Progenitor cell of endocrine pancreas (in vitro differentiated cells): ENCODE measurements around the gene ERGIC3. TPM values are rescaled to one million over a fixed set of nuclear protein-coding genes. Genes with fewer than 3 reads are reported as not detected.

Experiments
- DNase-seq: peaks from one replicate; pipeline ENCODE4 v3.0.0; 2021; ENCODE audit warnings: low spot score; ENCODE audit not compliant: unreplicated experiment
- H3K27ac Mint-ChIP-seq: 2 replicates; pipeline ENCODE4 v1.8.0; 2021; ENCODE audit warnings: mild to moderate bottlenecking, moderate library complexity, mixed read lengths
- H3K27me3 Mint-ChIP-seq: 2 replicates; pipeline ENCODE4 v1.8.0; 2021; ENCODE audit warnings: mixed read lengths
- H3K36me3 Mint-ChIP-seq: 2 replicates; pipeline ENCODE4 v1.8.0; 2022; ENCODE audit warnings: mixed read lengths; ENCODE audit not compliant: insufficient read depth
- H3K4me1 Mint-ChIP-seq: 2 replicates; pipeline ENCODE4 v1.8.0; 2021; ENCODE audit warnings: low read depth, mixed read lengths
- H3K4me3 Mint-ChIP-seq: 2 replicates; pipeline ENCODE4 v1.8.0; 2021; ENCODE audit warnings: low read depth, mild to moderate bottlenecking, moderate library complexity, mixed read lengths
- H3K9me3 Mint-ChIP-seq: 2 replicates; pipeline ENCODE4 v1.8.0; 2021; ENCODE audit warnings: low read depth, mixed read lengths
- CTCF ChIP-seq: fragments of 200-600 bp; sonication (generic); IDR thresholded peaks from one replicate; pipeline ENCODE4 v1.5.0; 2021; ENCODE audit warnings: antibody characterized with exemption, mild to moderate bottlenecking; ENCODE audit not compliant: unreplicated experiment
- total RNA-seq: library from RNA; stranded (reverse); gene quantifications from 2 replicates; pipeline ENCODE4 v1.2.1, GENCODE V29; 2021

ERGIC3 gene
- total RNA-seq, 1 donor from 2014 or later, result 286 TPM

- Mint-ChIP-seq H3K36me3 (no peaks in the 10 kb centered on the region), H3K9me3 (no peaks in the 10 kb centered on the region), H3K27ac (no peak overlapping the region), H3K4me3 (no peak overlapping the region), H3K4me1 (peaks cover 1% of the 10 kb centered on the region), H3K27me3 (peaks cover 41% of the 10 kb centered on the region)
- DNase-seq, result no peak
- TF ChIP-seq CTCF, result no peak
Observed at GRCh38 chr20:35606127-35606526, 64.2 kb downstream of the ERGIC3 start.

Other genes with a start within 250 kb of the ERGIC3 start
- gene FAM83C, start 249.7 kb upstream of the ERGIC3 start, total RNA-seq, result not detected in 2 replicates
- 59.2 and 65.0 TPM in 2 replicates for gene UQCC1, start 130.1 kb upstream of the ERGIC3 start, total RNA-seq
- not detected in 2 replicates for gene GDF5, start 103.8 kb upstream of the ERGIC3 start, total RNA-seq
- 73.2 and 76.9 TPM in 2 replicates for gene CEP250, start 86.5 kb upstream of the ERGIC3 start, total RNA-seq
- gene C20orf173, start 12.4 kb upstream of the ERGIC3 start, total RNA-seq, result not detected in 2 replicates
- gene SPAG4, start 73.8 kb downstream of the ERGIC3 start, total RNA-seq, result 1.1 and 2.5 TPM in 2 replicates
- 293 and 298 TPM in 2 replicates for gene CPNE1, start 122.8 kb downstream of the ERGIC3 start, total RNA-seq
- 157 and 161 TPM in 2 replicates for gene RBM12, start 122.8 kb downstream of the ERGIC3 start, total RNA-seq
- 13.7 and 16.8 TPM in 2 replicates for gene NFS1, start 157.3 kb downstream of the ERGIC3 start, total RNA-seq
- gene ROMO1, start 157.3 kb downstream of the ERGIC3 start, total RNA-seq, result 129 and 140 TPM in 2 replicates
- gene RBM39, start 200.2 kb downstream of the ERGIC3 start, total RNA-seq, result 491 and 515 TPM in 2 replicates
- gene PHF20, start 229.9 kb downstream of the ERGIC3 start, total RNA-seq, result 37.1 and 42.2 TPM in 2 replicates